ENCODE measurements around the gene EFNA5. TPM values are rescaled to one million over a fixed set of nuclear protein-coding genes. Genes with fewer than 3 reads are reported as not detected.
A peak's percentile ranks its signal among the peaks of the same experiment; 100 is the strongest.

Gene EFNA5
- total RNA-seq, 2 donors from 2014 or later, result not detected

GRCh38 chr5:107574287-107574686, 96.5 kb downstream of the EFNA5 start:
- Mint-ChIP-seq H3K27ac (no peak overlapping the region), H3K9me3 (no peaks in the 10 kb centered on the region), H3K36me3 (peaks cover 0 to 6% of the 10 kb centered on the region in 2 donors)
- ATAC-seq (no peak), DNase-seq (ENCODE audit: low spot score in 2 of 2) (no peak)

GRCh38 chr5:107572715-107573368, 97.9 kb downstream of the EFNA5 start:
- no peak for DNase-seq (ENCODE audit: low spot score in 2 of 2)
- peaks cover 0 to 6% of the 10 kb centered on the region in 2 donors for H3K36me3 Mint-ChIP-seq
- no peaks in the 10 kb centered on the region for H3K9me3 Mint-ChIP-seq

GRCh38 chr5:107571621-107572536, 98.9 kb downstream of the EFNA5 start:
- Mint-ChIP-seq H3K36me3 (peaks cover 0 to 6% of the 10 kb centered on the region in 2 donors), H3K9me3 (no peaks in the 10 kb centered on the region), H3K27ac (no peak overlapping the region)
- ATAC-seq (peak; percentile 82 to 85), DNase-seq (ENCODE audit: low spot score in 2 of 2) (peak; percentile 77 to 92)

More at GRCh38 chr5:107572715-107573368, 97.9 kb downstream of the EFNA5 start:
- ATAC-seq, result no peak
- H3K27ac Mint-ChIP-seq, result no peak overlapping the region

- ATAC-seq (peak; percentile 82 to 88), DNase-seq (ENCODE audit: low spot score in 2 of 2) (peak in 1 of 2 donors; percentile 49)
- H3K9me3 Mint-ChIP-seq, result no peaks in the 10 kb centered on the region
- peak overlapping the region in 1 of 2 donors; percentile 22 for H3K27ac Mint-ChIP-seq
- H3K36me3 Mint-ChIP-seq, result peaks cover 0 to 6% of the 10 kb centered on the region in 2 donors
Observed at GRCh38 chr5:107570805-107571531, 99.8 kb downstream of the EFNA5 start.

GRCh38 chr5:107570181-107570580, 100.6 kb downstream of the EFNA5 start:
- no peak for ATAC-seq
- H3K9me3 Mint-ChIP-seq, result no peaks in the 10 kb centered on the region

GRCh38 chr5:107567901-107568671, 102.7 kb downstream of the EFNA5 start:
- Mint-ChIP-seq H3K36me3 (peaks cover 0 to 6% of the 10 kb centered on the region in 2 donors), H3K27ac (no peak overlapping the region), H3K9me3 (no peaks in the 10 kb centered on the region)
- DNase-seq (ENCODE audit: low spot score in 2 of 2) (no peak), ATAC-seq (no peak)

More at GRCh38 chr5:107570181-107570580, 100.6 kb downstream of the EFNA5 start:
- DNase-seq (ENCODE audit: low spot score in 2 of 2), result no peak
- H3K36me3 Mint-ChIP-seq, result peaks cover 0 to 6% of the 10 kb centered on the region in 2 donors
- no peak overlapping the region for H3K27ac Mint-ChIP-seq

GRCh38 chr5:107566986-107567385, 103.8 kb downstream of the EFNA5 start:
- ATAC-seq (no peak), DNase-seq (ENCODE audit: low spot score in 2 of 2) (no peak)
- H3K9me3 Mint-ChIP-seq, result no peaks in the 10 kb centered on the region
- H3K36me3 Mint-ChIP-seq, result peaks cover 0 to 4% of the 10 kb centered on the region in 2 donors
- no peak overlapping the region for H3K27ac Mint-ChIP-seq

GRCh38 chr5:107565791-107566767, 104.7 kb downstream of the EFNA5 start:
- ATAC-seq (no peak), DNase-seq (ENCODE audit: low spot score in 2 of 2) (no peak)
- Mint-ChIP-seq H3K9me3 (no peaks in the 10 kb centered on the region), H3K36me3 (no peaks in the 10 kb centered on the region), H3K27ac (no peak overlapping the region)

GRCh38 chr5:107564931-107565372, 105.8 kb downstream of the EFNA5 start:
- H3K36me3 Mint-ChIP-seq, result no peaks in the 10 kb centered on the region
- H3K9me3 Mint-ChIP-seq, result no peaks in the 10 kb centered on the region
- no peak overlapping the region for H3K27ac Mint-ChIP-seq
- no peak for ATAC-seq
- no peak for DNase-seq (ENCODE audit: low spot score in 2 of 2)

- H3K36me3 Mint-ChIP-seq, result no peaks in the 10 kb centered on the region
- no peak for DNase-seq (ENCODE audit: low spot score in 2 of 2)
- H3K27ac Mint-ChIP-seq, result no peak overlapping the region
Observed at GRCh38 chr5:107563959-107564544, 106.7 kb downstream of the EFNA5 start.

GRCh38 chr5:107560377-107560776, 110.4 kb downstream of the EFNA5 start:
- ATAC-seq (no peak), DNase-seq (ENCODE audit: low spot score in 2 of 2) (no peak)
- H3K9me3 Mint-ChIP-seq, result no peaks in the 10 kb centered on the region
- H3K27ac Mint-ChIP-seq, result no peak overlapping the region
- no peaks in the 10 kb centered on the region for H3K36me3 Mint-ChIP-seq

More at GRCh38 chr5:107563959-107564544, 106.7 kb downstream of the EFNA5 start:
- no peaks in the 10 kb centered on the region for H3K9me3 Mint-ChIP-seq
- no peak for ATAC-seq

- no peak for DNase-seq (ENCODE audit: low spot score in 2 of 2)
- no peaks in the 10 kb centered on the region for H3K36me3 Mint-ChIP-seq
- no peaks in the 10 kb centered on the region for H3K9me3 Mint-ChIP-seq
- ATAC-seq, result no peak
- no peak overlapping the region for H3K27ac Mint-ChIP-seq
Observed at GRCh38 chr5:107558823-107559375, 111.8 kb downstream of the EFNA5 start.

GRCh38 chr5:107557051-107557658, 113.6 kb downstream of the EFNA5 start:
- DNase-seq (ENCODE audit: low spot score in 2 of 2), result no peak
- ATAC-seq, result no peak
- Mint-ChIP-seq H3K36me3 (no peaks in the 10 kb centered on the region), H3K9me3 (no peaks in the 10 kb centered on the region), H3K27ac (no peak overlapping the region)

- no peaks in the 10 kb centered on the region for H3K36me3 Mint-ChIP-seq
- no peaks in the 10 kb centered on the region for H3K9me3 Mint-ChIP-seq
- ATAC-seq (no peak), DNase-seq (ENCODE audit: low spot score in 2 of 2) (no peak)
- no peak overlapping the region for H3K27ac Mint-ChIP-seq
Observed at GRCh38 chr5:107556575-107556974, 114.2 kb downstream of the EFNA5 start.
